Measurements from ENCODE around the gene GXYLT1.

DNA sequence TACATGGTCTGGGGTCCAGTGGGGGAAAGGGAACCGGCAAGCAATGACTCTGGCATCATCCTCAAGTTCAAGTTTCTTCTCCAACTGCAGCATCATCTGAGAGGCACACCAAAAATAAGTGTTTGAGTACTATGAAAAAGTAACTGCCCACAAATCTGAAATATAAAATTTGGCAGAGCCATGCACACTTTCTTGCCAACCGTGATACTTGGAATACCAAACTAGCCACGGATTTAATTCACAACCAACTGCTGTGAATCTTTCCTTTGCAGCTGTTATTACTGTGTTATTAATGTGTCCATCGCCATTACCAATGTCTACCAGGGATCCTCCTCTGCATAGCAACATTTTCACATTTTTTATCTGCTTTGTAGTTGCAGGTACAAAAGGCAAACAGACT is 74.6 kb downstream of the GXYLT1 start:
- TF ChIP-seq, protein P1, sequence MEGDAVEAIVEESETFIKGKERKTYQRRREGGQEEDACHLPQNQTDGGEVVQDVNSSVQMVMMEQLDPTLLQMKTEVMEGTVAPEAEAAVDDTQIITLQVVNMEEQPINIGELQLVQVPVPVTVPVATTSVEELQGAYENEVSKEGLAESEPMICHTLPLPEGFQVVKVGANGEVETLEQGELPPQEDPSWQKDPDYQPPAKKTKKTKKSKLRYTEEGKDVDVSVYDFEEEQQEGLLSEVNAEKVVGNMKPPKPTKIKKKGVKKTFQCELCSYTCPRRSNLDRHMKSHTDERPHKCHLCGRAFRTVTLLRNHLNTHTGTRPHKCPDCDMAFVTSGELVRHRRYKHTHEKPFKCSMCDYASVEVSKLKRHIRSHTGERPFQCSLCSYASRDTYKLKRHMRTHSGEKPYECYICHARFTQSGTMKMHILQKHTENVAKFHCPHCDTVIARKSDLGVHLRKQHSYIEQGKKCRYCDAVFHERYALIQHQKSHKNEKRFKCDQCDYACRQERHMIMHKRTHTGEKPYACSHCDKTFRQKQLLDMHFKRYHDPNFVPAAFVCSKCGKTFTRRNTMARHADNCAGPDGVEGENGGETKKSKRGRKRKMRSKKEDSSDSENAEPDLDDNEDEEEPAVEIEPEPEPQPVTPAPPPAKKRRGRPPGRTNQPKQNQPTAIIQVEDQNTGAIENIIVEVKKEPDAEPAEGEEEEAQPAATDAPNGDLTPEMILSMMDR (IDR thresholded peaks at IDR 0.05), result no peak
- no peak for TF ChIP-seq POLR2A (IDR thresholded peaks at IDR 0.05)

Measured in Peyer's patch (tissue), 4 donors.